GM12875 (cell line): ENCODE measurements around the gene NDUFB2.
"Not testable (repeated sequence)": the region's sequence is repeated elsewhere in the genome, so short reads cannot be mapped to it uniquely, and the experiment has no call there.

Experiments
- H3K4me3 ChIP-seq: one replicate; pipeline ENCODE4 v1.5.1; 2011; ENCODE audit warnings: low read depth, low read length, control low read depth
- TF ChIP-seq, protein P1 (sequence below): IDR thresholded peaks from 2 replicates; pipeline ENCODE4 v1.5.1; 2011; ENCODE audit warnings: low read depth, mild to moderate bottlenecking, control low read depth, inconsistent platforms, low read length, moderate library complexity, borderline replicate concordance; ENCODE audit not compliant: insufficient read depth

The NDUFB2 gene

GRCh38 chr7:140684066-140684950 is 12.2 kb upstream of the NDUFB2 start:
- H3K4me3 ChIP-seq = no peak overlapping the region
- TF ChIP-seq, protein P1, sequence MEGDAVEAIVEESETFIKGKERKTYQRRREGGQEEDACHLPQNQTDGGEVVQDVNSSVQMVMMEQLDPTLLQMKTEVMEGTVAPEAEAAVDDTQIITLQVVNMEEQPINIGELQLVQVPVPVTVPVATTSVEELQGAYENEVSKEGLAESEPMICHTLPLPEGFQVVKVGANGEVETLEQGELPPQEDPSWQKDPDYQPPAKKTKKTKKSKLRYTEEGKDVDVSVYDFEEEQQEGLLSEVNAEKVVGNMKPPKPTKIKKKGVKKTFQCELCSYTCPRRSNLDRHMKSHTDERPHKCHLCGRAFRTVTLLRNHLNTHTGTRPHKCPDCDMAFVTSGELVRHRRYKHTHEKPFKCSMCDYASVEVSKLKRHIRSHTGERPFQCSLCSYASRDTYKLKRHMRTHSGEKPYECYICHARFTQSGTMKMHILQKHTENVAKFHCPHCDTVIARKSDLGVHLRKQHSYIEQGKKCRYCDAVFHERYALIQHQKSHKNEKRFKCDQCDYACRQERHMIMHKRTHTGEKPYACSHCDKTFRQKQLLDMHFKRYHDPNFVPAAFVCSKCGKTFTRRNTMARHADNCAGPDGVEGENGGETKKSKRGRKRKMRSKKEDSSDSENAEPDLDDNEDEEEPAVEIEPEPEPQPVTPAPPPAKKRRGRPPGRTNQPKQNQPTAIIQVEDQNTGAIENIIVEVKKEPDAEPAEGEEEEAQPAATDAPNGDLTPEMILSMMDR = no peak

- H3K4me3 ChIP-seq = no peak overlapping the region
- TF ChIP-seq, protein P1 = no peak
Measured at GRCh38 chr7:140685407-140686087, 11.0 kb upstream of the NDUFB2 start.

DNA sequence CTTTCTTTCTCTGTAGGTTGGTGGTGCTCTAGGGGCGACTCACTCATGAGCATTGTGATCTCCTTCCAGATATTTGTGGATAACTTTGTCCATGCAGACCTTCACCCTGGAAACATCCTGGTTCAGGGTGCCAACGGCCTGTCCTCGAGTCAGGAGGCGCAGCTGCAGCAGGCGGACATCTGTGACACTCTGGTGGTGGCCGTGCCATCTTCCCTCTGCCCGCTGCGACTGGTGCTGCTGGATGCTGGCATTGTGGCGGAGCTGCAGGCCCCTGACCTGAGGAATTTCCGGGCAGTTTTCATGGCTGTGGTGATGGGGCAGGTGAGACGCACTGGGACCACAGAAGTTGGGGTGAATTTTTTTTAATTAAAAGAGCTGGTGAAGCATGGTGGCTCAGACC is 9.6 kb upstream of the NDUFB2 start:
- H3K4me3 ChIP-seq = no peak overlapping the region
- TF ChIP-seq, protein P1 = no peak

- no peak overlapping the region for H3K4me3 ChIP-seq
- TF ChIP-seq, protein P1 = no peak
Measured at GRCh38 chr7:140688341-140688740, 8.2 kb upstream of the NDUFB2 start.

- TF ChIP-seq, protein P1 = no peak
Measured at GRCh38 chr7:140689199-140690152, 7.0 kb upstream of the NDUFB2 start.

DNA sequence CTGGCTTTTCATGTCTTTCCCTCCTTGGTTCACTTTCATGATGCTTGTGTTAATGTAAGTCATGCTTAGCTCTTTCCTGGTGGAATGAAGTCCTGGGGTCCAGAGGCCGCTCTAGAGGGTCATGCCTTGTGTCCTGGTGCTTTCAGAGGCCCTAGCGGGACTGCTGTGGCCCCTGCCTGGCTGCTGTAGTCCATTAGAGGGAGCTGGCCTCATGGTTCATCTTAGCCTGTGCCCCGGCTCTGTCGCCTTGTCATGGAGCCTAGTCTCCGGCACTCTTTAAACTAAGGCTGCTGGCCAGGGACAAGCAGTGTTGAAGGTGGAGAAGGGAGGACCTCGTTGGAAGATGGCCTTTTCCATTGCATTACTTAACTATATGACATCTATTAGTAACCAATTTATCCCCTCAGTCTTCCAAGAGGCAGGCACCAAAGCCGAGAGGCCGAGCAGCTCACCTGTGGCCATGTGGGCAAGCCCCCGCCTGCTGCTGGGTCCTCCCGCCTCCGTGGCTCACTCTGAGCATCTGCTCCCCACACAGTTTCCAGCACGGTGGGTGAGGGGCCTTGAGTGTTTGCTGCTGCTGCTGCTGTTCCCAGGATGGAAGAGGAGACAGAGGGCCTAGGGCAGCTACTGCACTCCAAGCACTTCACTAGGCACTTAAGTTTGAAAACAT is 5.0 kb upstream of the NDUFB2 start:
- no peak overlapping the region for H3K4me3 ChIP-seq
- TF ChIP-seq, protein P1 = no peak

More at GRCh38 chr7:140689199-140690152, 7.0 kb upstream of the NDUFB2 start:
- no peak overlapping the region for H3K4me3 ChIP-seq

GRCh38 chr7:140693849-140694248 is 2.7 kb upstream of the NDUFB2 start:
- H3K4me3 ChIP-seq = not testable (repeated sequence)
